HG03139 (cell line): ENCODE results near the gene MCCC1.
A peak's percentile ranks its signal among the peaks of the same experiment; 100 is the strongest.
"Not testable (repeated sequence)": the region's sequence is repeated elsewhere in the genome, so short reads cannot be mapped to it uniquely, and the experiment has no call there.

ENCODE experiments used
- ATAC-seq: cut with Tn5 transposase; IDR thresholded peaks from one replicate; pipeline ENCODE4 v1.9.1; 2021; ENCODE audit not compliant: unreplicated experiment

Gene MCCC1

DNA sequence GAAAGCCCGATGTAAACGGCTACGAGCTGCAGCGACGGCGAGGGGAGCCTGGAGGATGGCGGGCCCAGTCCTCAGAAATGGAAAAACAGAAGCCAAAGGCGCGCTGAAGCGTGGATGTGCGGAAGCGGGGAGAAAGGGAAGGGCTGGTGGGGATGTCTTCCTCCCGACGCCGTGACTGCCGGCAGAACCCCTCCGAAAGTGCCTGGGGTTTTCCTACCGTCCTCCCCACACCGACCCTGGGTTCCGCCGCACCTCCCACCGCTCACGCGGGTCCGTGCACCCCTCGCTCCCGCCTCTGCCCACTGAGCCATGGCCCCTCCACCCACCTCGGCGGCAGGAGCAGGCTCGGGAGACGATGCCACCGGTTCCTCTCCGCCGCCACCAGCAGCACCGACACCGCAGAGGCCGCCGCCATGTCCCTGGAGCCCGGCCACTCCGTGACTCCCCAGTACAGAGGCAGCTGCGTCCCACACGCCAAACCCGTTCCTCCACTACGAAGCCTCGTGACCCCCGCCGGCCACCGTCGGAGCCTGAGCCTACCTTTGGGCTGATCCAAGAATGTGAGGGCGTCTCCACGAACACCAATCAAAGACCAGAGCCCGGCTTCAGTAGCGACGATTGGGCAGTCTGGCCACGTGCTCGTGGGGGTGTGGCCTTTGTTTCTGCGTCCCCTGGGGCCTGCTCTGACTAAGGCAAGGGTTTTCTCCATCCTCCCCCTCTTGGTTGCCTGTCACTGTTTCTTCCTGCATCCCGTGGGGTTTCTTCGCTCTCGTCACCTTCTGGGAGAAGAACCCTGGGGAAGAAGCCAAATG, at the start of gene MCCC1:
TSS of gene MCCC1 (minus strand) at position 471 of the 812 bp plus-strand sequence. CDS start at position 415, 56 bp downstream.
- ATAC-seq, result peak; percentile 99

DNA sequence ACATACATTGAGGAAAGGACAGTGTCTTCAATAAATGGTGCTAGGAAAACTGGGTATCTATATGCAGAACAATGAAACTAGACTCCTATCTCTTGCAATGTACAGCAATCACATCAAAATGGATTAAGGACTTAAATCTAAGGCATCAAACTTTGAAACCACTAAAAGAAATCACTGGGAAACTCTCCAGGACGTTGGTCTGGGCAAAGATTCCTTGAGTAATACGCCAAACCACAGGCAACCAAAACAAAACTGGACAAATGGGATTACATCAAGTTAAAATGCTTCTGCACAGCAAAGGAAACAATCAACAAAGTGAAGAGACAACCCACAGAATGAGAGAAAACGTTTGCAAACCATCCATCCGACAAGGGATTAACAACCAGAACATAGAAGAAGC, 48.8 kb upstream of the MCCC1 start:
- ATAC-seq, result no peak

DNA sequence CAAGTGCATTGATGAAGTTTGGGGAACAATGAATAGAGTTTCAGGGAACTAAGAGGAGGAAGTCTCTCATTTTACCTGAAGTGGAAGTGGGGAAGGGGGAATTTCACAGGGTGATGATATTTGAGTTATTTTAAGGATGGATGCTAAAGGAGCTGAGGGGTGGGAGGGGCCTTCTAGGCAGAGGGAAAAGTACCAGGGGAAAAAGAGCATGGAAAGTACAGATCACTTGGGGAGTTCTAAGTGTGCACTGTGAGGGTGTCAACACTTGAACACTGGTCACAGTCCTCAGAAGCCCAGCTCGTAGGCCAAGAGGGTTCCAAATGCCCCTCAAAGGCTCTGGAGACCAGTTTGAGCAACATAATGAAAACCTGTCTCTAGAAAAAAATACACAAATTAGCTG, 45.1 kb upstream of the MCCC1 start:
- no peak for ATAC-seq

DNA sequence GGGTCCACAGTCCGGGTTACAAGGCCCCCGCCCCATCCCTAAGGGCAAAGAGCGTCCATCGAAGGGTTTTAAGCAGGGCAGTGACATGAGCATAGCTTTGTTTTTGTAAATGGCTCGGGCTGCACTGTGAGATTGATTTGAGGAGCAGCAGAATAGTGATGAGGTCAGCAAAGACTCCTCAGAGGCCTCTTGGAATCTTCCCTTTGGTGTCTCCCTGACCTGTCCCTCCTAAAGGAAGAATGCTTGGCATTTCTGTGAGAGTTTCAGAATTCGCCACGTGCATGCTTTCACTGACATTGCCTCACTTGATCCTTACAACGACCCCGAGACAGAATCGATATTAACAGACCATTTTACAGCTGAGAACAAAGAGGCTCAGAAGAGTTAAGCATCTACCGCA, 42.9 kb upstream of the MCCC1 start:
- ATAC-seq, result no peak

DNA sequence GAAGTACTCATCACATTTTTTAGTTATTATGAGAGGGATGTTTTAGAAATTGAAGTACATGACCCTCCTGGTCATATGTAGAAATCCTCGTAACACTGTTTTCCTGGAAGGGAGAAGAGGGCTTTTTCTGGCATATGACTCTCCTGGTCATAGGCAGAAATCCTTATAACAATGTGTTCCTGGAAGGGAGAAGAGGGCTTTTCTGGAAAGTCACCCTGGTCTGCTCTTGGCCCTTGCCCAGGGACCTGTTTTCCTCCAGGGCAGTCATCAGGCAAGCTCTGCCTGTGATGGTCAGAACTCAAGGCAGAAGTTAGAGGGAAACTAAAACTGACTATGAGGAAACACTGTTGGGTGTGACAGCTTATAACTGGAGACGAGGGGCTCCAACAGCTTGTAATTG, 35.5 kb upstream of the MCCC1 start:
- no peak for ATAC-seq

DNA sequence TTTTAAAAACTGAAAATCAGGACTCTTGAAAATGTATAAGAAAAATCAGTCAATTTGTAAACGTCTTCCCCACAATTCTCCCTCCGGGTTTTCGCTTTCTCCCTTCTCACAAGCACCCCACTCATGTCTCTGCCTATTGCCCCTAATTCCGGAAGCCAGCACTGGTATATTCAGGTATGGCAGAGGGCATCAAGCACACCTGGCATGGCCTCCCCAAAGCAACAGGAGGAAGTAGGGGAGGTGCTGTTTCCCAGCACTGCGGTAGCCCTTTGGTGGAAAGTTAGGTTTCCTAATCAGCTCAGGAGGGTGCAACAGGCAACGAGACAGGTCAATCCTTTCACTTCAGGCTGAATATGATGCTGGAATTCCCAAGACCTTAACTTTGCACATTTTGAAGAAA, 33.1 kb upstream of the MCCC1 start:
- no peak for ATAC-seq

DNA sequence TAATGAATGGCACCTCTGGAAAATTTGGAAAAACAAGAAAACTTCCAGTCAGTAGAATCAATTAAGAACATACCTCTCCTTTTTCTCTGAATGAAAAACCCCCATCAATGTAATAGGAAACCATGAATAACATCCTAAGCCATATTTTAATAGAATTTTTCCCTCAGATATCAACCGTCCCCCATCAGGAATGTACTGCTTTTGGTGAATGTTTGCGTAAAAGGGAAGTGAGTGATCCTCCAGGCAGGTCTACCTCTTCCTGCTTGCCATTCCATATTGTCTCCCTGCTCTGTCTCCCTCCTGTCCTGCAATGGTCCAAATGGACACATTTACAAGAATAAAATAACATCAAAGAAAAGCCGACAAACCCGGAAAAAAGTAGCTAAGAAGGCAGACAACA, 32.4 kb upstream of the MCCC1 start:
- ATAC-seq, result no peak

DNA sequence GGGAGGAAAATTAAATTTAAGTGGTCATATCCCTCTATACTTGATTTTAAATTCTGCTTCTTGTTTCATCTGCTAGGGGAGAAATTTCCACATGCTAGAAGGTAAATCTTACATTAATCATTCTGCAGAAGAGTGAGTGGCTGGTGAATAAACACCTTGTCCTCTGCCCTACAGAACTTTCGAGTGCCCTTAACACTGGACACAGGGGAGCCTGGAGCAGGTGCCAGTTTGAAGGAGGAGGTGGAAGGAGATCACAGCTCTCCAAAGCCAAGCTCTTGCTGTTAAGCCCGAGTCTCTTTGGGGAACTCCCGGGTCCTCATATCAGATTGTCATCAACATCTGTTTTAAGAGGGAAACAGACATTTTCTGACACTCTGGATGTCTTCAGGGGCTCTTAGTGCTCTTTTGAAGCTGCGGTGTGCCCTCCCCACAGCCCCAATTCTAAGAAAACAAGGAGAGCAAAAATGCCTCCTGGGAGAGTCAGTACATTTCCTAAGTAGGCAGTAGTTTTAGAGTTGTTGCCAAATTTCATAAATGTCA, 32.0 kb upstream of the MCCC1 start:
- no peak for ATAC-seq

DNA sequence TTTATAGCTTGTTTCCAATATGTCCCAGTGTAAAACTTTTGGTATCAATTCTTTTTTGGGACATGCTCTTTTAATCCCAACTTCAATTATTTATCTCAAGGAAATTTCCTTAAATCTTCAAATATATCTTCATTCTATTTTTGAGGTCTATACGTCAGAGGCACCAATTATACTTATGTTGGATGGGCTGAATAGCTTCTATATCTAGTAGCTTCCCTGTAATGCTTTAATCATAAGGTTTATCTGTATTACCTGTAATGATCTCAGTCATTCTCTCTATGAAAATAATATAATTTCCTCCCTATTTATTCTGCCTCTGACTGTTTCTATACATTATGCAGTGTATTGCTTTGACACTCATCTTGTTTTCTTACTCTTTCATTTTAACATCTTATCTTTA, 29.9 kb upstream of the MCCC1 start:
- no peak for ATAC-seq

DNA sequence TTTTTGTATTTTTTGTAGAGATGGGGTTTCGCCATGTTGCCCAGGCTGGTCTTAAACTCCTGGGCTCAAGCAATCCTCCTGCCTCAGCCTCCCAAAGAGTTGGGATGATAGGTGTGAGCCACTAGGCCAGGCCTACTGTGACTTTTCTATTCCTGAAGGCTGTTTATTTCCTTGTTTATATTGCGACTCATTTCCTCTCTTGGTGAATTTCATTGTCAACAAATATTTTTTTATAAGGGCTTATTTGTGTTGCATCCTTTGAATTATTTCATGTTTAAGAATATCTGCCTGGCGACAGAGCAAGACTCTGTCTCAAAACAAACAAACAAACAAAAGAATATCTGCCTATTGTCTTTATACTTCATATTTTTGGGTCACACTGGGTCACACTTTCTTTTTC, 29.4 kb upstream of the MCCC1 start:
- no peak for ATAC-seq

DNA sequence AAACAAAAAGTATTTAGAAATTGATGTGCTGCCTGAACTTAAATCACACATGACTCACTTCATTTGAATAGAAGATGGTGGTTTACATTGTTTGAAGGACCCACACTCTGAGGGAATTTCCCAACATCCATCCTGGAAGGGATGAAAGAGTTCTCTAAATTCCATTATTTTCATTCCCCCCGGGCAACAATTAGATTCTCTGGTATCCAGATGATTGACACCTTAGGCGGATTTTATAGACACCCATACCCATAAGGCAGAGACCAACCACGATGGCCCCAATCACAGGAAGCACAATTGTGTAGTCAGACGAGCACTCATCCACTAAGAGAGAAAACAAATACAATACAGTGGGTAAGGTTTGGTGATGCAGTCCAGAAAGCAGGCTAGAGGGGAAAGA, 24.6 kb upstream of the MCCC1 start:
- ATAC-seq, result no peak

DNA sequence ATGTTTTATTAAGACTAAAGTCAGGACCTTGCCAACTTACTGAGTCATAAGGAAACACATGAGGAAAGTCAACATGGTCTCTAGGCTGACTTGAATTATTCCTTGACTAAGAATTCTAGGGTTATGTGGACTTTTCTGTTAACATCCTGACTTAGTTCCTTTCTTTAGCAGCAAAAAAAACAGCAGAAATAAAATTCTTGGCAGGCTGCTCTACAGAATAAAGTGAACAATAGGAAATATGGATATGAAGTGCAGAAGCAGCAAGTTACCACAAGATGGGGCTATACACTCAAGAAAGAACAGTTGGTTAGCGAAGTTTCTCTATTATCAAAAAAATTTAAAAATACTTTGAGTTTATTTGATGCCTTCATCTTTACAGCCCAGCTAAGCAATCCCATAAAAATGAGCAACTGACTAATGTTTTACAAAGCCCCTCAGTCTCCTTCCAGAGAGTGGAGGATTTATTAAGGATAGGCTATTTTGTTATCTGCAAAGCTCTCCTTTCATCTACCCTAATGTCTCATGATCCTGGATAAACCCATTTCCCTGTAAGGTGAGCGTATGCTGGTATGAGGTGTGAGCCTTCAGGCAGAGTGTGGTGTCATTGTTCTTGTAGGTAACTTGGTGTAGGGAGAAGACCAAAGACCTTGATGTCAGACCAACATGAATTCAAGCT, 23.1 kb upstream of the MCCC1 start:
- ATAC-seq, result no peak

DNA sequence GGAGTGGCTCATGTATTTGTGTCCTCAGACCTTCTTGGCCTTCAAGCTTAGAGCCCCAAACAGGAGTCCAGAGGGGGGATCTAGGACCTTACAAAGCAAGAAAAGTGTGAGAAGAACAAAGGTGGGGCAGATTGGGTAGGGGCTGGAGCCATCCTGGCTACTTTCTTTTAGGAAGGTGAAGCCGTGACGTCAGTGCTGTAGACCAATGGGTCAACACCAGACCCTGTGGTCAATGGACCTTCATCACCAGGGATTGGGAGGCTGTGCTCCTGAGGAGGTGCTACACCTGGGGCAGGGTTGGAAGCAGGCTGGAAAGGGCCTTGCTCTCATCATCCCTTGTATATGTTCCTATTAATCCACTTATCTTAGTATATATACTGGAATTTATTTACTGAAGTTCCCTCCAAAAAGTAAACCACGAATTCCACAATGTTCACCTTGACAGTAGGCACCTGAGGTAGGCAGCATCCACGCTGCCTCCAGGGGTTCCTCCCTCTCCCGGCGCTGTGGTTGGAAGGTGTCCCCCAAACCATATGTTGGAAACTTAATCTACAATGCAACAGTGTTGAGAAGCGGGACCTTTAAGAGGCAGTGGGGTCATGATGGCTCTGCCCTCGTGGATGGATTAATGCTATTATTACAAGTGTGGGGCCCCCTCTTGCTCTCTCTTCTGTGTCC, 21.4 kb upstream of the MCCC1 start:
- ATAC-seq, result no peak

DNA sequence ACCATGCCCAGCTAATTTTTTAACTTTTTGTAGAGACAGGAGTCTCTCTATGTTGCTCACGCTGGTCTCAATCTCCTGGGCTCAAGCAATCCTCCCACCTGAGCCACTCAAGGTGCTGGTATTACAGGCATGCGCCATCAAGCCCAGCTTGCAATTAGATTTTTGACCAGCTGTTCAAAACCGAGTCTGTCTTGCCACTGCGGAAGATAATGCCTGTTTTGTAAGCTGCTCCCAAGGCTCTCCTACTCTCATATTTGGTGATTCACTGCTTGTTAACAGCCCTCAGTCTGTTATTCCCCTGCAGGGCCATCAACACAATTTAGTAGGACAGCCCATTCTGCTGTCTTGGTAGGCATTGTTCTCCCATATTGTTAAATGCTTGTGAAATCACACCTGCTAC, 17.8 kb upstream of the MCCC1 start:
- no peak for ATAC-seq

DNA sequence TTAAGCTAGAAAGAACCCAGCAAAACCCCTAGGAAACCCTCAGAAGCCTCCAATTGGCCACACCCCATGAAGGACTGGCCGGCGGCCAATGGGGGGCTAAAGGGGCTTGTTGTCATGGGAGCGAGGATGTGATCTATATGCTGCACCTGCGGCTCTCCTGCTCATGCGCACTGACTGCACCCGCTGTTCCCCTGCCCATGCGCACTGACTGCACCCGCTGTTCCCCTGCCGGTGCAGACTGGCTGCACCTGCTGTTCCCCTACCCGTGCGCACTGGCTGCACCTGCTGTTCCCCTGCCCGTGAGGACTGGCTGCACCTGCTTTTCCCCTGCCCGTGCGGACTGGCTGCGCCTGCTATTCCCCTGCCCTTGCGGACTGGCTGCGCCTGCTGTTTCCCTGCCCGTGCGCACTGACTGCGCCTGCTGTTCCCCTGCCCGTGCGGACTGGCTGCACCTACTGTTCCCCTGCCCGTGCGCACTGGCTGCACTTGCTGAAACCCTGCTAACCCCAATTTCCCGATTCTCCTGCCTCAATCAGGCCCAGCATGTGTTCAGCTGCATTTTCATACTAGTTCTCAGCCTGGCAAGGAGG, 16.8 kb upstream of the MCCC1 start:
- peak; percentile 93 for ATAC-seq

DNA sequence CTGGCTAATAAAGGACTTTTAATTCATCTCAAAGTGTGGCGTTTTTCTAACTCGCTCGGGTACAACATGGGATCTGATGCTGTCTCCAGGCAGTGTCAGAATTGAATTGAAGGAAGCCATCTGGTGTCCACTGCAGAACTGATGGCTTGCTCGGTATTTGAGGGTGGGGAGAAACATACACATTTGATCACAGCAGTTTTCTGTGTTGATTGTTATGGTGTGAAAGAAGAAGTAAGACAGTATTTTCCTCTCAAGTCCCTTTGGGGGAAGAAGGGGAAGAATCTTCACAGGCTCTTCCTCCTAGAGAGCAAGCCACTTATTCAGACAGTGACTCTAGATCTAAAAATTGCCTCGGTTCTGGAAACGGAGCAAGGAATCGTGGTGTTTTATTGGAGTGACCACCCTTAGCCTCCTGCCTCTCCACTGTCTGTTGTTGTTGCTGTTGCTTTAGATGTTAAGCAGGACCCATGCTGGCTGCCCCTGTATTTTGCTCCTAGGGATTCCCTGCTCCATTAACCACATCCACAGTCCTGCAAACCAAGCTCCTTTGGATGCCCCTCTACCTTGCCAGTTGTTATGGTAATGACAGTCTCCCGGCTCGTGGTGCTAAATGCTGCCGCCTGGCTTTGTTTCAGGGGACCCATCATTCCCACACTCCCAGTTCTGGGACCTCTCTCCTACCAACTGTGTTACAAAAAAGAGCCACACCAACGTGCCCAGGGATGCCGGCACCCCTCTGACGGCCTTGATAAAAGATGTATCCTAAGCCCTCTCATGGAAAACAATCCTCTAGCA, 15.3 kb upstream of the MCCC1 start:
- ATAC-seq, result no peak

DNA sequence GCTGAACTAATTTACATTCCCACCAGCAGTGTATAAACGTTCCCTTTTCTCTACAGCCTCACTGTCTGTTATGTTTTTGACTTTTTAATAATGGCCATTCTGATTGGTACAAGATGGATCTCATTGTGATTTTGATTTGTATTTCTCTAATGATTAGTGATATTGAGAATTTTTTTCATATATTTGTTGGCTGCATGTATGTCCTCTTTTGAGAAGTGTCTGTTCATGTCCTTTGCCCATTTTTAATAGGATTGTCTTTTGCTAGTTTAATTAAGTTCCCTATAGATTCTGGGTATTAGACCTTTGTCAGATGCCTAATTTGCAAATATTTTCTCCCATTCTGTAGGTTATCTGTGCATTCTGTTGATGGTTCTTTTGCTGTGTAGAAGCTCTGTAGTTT, 10.6 kb upstream of the MCCC1 start:
- ATAC-seq, result not testable (repeated sequence)

DNA sequence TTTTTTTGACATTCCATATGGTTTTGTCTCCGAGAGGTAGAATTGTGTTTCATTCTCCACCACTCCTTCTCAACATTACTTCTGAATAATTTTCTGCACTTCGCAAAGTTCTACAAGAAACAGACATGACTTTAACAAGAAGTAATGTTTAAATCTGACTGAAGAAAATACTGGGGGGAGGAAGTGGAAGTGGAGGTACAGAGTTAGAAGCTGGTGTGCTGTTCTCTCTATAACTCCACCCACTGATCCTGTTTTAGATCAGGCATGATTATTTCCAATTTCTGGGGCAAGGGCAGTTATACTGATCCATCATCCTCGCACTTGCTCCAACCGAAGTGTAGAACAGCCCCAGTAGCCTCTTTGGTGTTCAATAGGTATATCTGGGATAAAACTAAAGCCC, 9.2 kb upstream of the MCCC1 start:
- ATAC-seq, result no peak

DNA sequence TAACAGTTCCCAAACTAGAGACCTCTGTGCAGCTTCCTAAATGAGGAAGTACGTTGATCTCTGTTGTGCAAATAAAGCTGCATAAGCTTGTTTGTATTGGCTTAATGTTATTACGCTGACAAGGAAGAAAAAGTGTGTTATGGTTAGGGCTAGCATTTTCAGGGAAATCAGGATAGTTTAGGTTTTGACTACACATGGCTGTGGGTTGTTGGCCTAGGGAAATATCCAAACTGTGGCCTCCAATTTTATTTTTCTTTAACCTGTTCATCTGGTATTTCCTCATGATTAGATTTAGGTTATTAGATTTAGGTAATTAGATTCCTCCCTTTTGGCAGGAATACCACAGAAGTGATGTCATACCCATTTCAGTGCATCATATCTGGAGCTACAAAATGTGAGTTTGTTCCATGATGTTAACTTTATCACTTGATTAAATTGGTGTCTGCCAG, 8.7 kb upstream of the MCCC1 start:
- no peak for ATAC-seq

DNA sequence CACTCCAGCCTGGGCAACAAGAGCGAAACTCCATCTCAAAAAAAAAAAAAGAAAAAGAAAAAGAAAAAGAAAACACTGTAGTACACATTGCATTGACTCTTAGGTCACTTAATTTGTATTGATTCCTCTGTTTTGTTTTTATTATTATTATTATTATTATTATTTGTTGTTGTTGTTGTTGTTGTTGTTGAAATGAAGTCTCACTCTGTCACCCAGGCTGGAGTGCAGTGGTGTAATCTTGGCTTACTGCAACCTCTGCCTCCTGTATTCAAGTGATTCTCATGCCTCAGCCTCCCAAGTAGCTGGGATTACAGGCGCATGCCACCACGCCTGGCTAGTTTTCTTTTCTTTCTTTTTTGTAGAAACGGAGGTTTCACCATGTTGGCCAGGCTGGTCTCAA, 8.1 kb upstream of the MCCC1 start:
- ATAC-seq, result not testable (repeated sequence)

DNA sequence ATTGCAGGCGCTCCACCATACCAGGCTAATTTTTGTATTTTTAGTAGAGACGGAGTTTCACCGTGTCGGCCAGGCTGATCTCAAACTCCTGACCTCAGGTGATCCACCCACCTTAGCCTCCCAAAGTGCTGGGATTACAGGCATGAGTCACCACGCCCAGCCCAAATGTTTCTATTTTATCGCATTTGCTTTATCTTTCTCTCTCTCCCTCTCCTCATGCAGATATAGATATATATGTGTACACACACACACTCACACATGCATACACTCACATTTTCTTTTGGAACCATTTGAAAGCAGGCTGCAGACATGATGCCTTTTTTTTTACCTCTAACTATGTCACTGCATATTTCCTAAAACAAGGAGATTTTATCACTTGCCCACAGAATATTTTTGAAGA, 7.3 kb upstream of the MCCC1 start:
- ATAC-seq, result no peak
